Measurements from ENCODE around the gene PDILT. TPM values are rescaled to one million over a fixed set of nuclear protein-coding genes. Genes with fewer than 3 reads are reported as not detected.

Gene PDILT
- total RNA-seq, 2 donors from 2014 or later = not detected

DNA sequence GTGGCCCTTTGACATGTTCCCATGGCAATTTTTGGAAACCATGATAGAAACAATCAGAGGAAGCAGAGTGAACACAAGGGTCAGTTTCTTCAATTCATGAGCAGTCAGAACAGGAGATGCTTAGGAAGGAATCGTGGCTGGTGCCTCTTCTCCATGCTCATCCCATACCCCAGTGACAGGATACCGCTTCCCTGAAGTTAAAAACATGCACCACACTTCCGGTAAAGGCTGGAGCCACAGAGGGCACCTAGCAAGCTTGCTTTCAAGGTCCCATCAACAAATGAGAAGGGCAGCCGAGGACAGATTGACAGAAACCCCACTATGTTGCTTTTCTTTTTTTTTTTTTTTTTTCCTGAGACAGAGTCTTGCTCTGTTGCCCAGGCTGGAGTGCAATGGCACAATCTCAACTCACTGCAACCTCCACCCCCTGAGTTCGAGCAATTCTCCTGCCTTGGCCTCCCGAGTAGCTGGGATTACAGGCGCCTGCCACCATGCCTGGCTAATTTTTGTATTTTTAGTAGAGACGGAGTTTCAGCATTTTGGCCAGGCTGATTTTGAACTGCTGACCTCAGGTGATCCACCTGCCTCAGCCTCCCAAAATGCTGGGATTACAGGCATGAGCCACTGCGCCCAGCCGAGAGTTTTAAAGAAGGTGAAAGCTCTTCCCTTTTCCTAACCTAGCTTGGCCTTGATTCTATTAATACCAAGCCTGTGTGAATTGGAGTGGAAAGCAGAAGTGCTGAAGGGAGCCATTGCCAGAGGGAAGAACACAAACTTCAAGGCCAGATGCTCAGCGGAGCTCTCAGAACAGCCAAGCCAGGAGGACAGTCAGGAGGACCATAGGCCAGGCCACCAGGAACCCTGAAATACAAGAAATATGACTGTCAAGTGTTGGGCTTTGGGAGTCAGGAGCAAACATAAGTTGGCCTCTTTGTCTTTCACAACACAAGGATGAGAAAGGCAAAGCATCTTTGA, 93.8 kb downstream of the PDILT start:
- H3K4me3 ChIP-seq = no peak overlapping the region
- DNase-seq (peak; percentile 55 to 83 (median 67)), ATAC-seq (peak; percentile 0)
- H3K27ac ChIP-seq = peak overlapping the region; percentile 28 to 56 (median 44)
- no peaks in the 10 kb centered on the region for H3K4me1 ChIP-seq
- no peaks in the 10 kb centered on the region for H3K27me3 ChIP-seq
- H3K9me3 ChIP-seq = no peaks in the 10 kb centered on the region
- no peak for TF ChIP-seq CTCF (IDR thresholded peaks at IDR 0.05)
- peak in 1 of 3 donors; percentile 5 for TF ChIP-seq POLR2A (IDR thresholded peaks at IDR 0.05)
- intact Hi-C loops (cut with DNase I) = no loop called here
- peaks cover 4 to 13% of the 10 kb centered on the region in 2 donors for H3K36me3 ChIP-seq (replicated peaks in 1 of 2; ENCODE audit: insufficient read depth in 1 of 2, low read depth in 2 of 2)
- 56 to 64% methylated on average over 9 to 11 of the region's 11 CpGs for WGBS, 2 donors

- DNase-seq (peak; percentile 71 to 90 (median 82)), ATAC-seq (peak; percentile 5)
- Histone ChIP-seq H3K9me3 (no peaks in the 10 kb centered on the region), H3K4me1 (no peaks in the 10 kb centered on the region), H3K4me3 (no peak overlapping the region), H3K27ac (peak overlapping the region in 2 of 4 donors; percentile 19 to 56), H3K36me3 (replicated peaks in 1 of 2; ENCODE audit: insufficient read depth in 1 of 2, low read depth in 2 of 2) (peaks cover 2 to 6% of the 10 kb centered on the region in 2 donors), H3K27me3 (no peaks in the 10 kb centered on the region)
- intact Hi-C loops (cut with DNase I) = loop anchor here (10.0 kb wide), 1 partner anchor 65 kb away; no protein-coding TSS in a partner anchor
- 24 to 33% methylated on average over 6 of the region's 6 CpGs for WGBS, 2 donors
- TF ChIP-seq CTCF (IDR thresholded peaks at IDR 0.05) (peak in 1 of 7 experiments; percentile 8), POLR2A (IDR thresholded peaks at IDR 0.05) (peak in 1 of 3 donors; percentile 42)
Measured at GRCh38 chr16:20309786-20310185, 94.8 kb downstream of the PDILT start.

Other genes starting within 250 kb of the PDILT start
- gene GP2, start 77.2 kb downstream of the PDILT start, total RNA-seq = over 10,000 TPM; 12,053 to 14,662 TPM
- gene UMOD, start 52.0 kb downstream of the PDILT start, total RNA-seq = 10 to 100 TPM; 12.7 to 31.3 TPM
- 10 to 100 TPM in 1 of 2 donors, 1 to 10 TPM in 1; 2.3 to 11.5 TPM for gene ACSM5, start 4.8 kb upstream of the PDILT start, total RNA-seq
- gene ACSM2A, start 46.8 kb upstream of the PDILT start, total RNA-seq = not detected
- 1 to 10 TPM; 1.3 to 2.3 TPM for gene ACSM2B, start 171.6 kb upstream of the PDILT start, total RNA-seq

All from body of pancreas (tissue), 4 donors.